GM12872 (cell line): ENCODE data around the gene OR5L1.

Source experiments
- TF ChIP-seq, protein P1 (sequence below): IDR thresholded peaks from 3 replicates; pipeline ENCODE4 v1.5.1; 2011; ENCODE audit warnings: low read depth, mild to moderate bottlenecking, low read length, moderate library complexity; ENCODE audit not compliant: insufficient read depth

OR5L1 gene

GRCh38 chr11:55811067-55811466, at the start of gene OR5L1:
Gene OR5L1, plus strand, starts transcription at chr11:55811367. Its CDS starts 100 bp downstream, at chr11:55811467.
- TF ChIP-seq, protein P1, sequence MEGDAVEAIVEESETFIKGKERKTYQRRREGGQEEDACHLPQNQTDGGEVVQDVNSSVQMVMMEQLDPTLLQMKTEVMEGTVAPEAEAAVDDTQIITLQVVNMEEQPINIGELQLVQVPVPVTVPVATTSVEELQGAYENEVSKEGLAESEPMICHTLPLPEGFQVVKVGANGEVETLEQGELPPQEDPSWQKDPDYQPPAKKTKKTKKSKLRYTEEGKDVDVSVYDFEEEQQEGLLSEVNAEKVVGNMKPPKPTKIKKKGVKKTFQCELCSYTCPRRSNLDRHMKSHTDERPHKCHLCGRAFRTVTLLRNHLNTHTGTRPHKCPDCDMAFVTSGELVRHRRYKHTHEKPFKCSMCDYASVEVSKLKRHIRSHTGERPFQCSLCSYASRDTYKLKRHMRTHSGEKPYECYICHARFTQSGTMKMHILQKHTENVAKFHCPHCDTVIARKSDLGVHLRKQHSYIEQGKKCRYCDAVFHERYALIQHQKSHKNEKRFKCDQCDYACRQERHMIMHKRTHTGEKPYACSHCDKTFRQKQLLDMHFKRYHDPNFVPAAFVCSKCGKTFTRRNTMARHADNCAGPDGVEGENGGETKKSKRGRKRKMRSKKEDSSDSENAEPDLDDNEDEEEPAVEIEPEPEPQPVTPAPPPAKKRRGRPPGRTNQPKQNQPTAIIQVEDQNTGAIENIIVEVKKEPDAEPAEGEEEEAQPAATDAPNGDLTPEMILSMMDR: no peak

DNA sequence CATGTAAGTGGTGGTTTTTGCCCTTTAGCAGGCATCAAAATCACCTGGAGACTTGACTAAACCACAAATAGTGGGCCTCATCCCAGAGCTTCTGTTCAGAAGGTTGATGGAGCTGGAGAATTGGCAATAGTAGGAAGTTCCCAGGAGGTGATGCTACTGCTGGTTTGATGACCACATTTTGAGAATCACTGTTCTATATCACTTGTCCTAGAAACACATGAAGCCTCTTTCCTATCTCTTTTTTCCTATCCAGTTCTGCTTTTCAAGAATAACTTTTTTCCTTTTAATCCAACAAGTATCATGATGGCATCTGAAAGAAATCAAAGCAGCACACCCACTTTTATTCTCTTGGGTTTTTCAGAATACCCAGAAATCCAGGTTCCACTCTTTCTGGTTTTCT, 38.0 kb upstream of the OR5L1 start, which contains the start of gene OR5D13:
TSS of gene OR5D13 (plus strand) at position 301 of the 400 bp plus-strand sequence. CDS start at position 301, 0 bp downstream.
- TF ChIP-seq, protein P1: no peak

GRCh38 chr11:55791606-55792005, 19.6 kb upstream of the OR5L1 start:
- TF ChIP-seq, protein P1: no peak

DNA sequence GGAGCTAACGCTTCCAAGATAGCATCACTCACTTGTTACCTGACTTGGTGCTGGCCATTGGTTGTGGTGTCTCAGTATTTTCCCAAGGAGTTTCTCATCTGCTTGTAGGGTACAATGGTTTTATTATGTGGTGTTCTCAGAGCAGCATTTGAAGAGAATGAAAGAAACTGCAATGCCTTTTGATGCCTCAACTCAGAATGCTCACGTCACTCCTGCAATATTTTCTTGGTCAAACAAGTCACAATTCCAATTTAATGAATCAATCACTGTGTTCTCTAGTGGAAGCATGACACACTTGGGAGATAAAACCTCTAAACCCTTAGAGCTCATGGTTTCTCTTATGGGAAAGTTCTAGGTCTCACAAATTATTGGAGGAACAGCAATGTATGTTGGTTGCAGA, 17.8 kb upstream of the OR5L1 start:
- TF ChIP-seq, protein P1: no peak

GRCh38 chr11:55795256-55795655, 15.9 kb upstream of the OR5L1 start, which contains the start of gene OR5D14:
Gene OR5D14, plus strand, starts transcription at chr11:55795556. Its CDS starts 0 bp downstream, at chr11:55795556.
- TF ChIP-seq, protein P1: no peak

DNA sequence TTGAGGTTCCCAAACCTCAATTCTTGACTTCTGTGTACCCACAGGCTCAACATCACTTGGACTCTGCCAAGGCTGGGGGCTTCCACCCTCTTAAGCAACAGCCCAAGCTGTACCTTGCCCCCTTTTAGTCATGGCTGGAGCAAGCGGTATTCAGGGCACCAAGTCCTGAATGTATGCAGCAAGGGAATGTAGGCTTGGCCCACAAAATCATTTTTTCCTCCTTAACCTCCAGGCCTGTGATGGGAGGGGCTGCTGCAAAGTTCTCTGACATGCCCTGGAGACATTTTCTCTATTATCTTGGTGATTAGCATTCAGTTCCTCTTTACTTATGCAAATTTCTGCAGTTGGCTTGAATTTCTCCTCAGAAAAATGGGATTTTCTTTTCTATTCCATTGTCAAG, 4.9 kb upstream of the OR5L1 start:
- TF ChIP-seq, protein P1: no peak

DNA sequence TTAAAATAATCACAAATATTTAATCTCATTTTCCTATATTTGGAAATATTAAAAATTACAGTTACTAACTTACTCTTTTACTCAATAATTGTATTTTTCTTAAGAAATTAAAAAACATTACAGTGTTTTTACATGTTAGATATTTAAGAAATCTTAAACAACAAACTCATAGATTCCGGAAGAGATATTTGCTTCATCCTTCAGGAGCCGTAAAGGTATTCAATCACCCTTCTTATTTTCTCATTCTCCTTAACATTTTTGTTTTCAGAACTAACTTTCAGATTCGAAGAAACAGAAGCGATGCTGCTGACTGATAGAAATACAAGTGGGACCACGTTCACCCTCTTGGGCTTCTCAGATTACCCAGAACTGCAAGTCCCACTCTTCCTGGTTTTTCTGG, 8.2 kb downstream of the OR5L1 start, which contains the start of gene OR5D18:
TSS of gene OR5D18 (plus strand) at position 301 of the 400 bp plus-strand sequence. CDS start at position 301, 0 bp downstream.
- TF ChIP-seq, protein P1: no peak
